ENCODE results near the gene GPSM3.

GPSM3 gene

DNA sequence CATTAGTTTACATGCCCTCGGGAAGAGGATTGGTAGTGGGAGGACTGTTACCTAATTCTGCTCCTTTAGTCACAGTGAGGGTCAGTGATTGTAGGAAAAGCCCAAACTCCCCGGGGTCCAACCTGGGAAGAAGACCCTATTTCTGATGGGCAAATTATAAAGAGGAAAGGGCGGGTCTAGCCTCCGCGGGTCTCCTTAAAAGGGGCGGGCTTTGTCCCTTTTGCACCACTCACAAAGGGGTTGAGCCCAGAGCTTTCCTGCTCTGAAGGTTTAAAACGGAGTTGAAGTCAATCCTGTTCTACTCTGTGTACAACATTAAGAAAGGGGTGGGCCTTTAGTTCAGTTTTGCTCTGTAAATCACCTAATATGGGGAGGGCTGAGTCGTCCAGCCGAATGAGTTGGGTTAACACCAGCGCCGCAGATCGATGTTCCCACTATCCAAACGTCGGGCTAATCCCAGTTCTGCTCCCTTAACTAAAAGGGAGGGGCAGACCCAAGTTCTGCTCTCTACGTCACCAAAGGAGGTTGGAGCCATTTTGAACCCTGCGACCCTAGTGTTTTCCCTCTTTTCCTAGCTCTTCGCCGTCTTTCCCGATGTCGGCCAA is 15.2 kb downstream of the GPSM3 start (continued):
- TF ChIP-seq FEZF1 (tag by site-specific recombination; IDR thresholded peaks at IDR 0.05): no peak
- no peak for TF ChIP-seq ZNF366 (tag by site-specific recombination; conservative IDR thresholded peaks at IDR 0.05)
- TF ChIP-seq ZNF624 (tag by site-specific recombination; IDR thresholded peaks at IDR 0.05): no peak
- 0 out of 2 replicates have a peak, but pooled peaks have one; percentile 35 for TF ChIP-seq SP7 (tag by site-specific recombination; IDR thresholded peaks at IDR 0.05)
- TF ChIP-seq WT1 (tag by site-specific recombination; IDR thresholded peaks at IDR 0.05): peak; percentile 33; the same call in 1 of the 2 replicates
- peak; percentile 53; the same call in 1 of the 2 replicates for TF ChIP-seq ZNF558 (tag by site-specific recombination; IDR thresholded peaks at IDR 0.05)
- TF ChIP-seq ZNF350 (tag by site-specific recombination; IDR thresholded peaks at IDR 0.05): no peak
- TF ChIP-seq ZNF530 (tag by site-specific recombination; IDR thresholded peaks at IDR 0.05; ENCODE audit: low read depth): no peak
- TF ChIP-seq ZNF791 (tag by site-specific recombination; IDR thresholded peaks at IDR 0.05): no peak
- TF ChIP-seq ZNF623 (tag by site-specific recombination; IDR thresholded peaks at IDR 0.05): 0 out of 2 replicates have a peak, but pooled peaks have one; percentile 8
- TF ChIP-seq ZNF354C (tag by site-specific recombination; IDR thresholded peaks at IDR 0.05; ENCODE audit: borderline replicate concordance, low read depth): no peak
- no peak for TF ChIP-seq ZNF621 (tag by site-specific recombination; IDR thresholded peaks at IDR 0.05)
- no peak for TF ChIP-seq ZNF747 (tag by site-specific recombination; IDR thresholded peaks at IDR 0.05)
- TF ChIP-seq, protein P1, sequence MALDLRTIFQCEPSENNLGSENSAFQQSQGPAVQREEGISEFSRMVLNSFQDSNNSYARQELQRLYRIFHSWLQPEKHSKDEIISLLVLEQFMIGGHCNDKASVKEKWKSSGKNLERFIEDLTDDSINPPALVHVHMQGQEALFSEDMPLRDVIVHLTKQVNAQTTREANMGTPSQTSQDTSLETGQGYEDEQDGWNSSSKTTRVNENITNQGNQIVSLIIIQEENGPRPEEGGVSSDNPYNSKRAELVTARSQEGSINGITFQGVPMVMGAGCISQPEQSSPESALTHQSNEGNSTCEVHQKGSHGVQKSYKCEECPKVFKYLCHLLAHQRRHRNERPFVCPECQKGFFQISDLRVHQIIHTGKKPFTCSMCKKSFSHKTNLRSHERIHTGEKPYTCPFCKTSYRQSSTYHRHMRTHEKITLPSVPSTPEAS (tag by site-specific recombination; IDR thresholded peaks at IDR 0.05): no peak
- TF ChIP-seq ZNF555 (tag by site-specific recombination; conservative IDR thresholded peaks at IDR 0.05): no peak
- TF ChIP-seq GFI1B (tag by site-specific recombination; IDR thresholded peaks at IDR 0.05): no peak
- TF ChIP-seq ZNF394 (tag by site-specific recombination; IDR thresholded peaks at IDR 0.05; ENCODE audit: borderline replicate concordance): no peak; the same call in 1 of the 2 replicates
- peak; percentile 32; the same call in 1 of the 2 replicates for TF ChIP-seq ZBTB21 (tag by site-specific recombination; IDR thresholded peaks at IDR 0.05)
- TF ChIP-seq, protein P2, sequence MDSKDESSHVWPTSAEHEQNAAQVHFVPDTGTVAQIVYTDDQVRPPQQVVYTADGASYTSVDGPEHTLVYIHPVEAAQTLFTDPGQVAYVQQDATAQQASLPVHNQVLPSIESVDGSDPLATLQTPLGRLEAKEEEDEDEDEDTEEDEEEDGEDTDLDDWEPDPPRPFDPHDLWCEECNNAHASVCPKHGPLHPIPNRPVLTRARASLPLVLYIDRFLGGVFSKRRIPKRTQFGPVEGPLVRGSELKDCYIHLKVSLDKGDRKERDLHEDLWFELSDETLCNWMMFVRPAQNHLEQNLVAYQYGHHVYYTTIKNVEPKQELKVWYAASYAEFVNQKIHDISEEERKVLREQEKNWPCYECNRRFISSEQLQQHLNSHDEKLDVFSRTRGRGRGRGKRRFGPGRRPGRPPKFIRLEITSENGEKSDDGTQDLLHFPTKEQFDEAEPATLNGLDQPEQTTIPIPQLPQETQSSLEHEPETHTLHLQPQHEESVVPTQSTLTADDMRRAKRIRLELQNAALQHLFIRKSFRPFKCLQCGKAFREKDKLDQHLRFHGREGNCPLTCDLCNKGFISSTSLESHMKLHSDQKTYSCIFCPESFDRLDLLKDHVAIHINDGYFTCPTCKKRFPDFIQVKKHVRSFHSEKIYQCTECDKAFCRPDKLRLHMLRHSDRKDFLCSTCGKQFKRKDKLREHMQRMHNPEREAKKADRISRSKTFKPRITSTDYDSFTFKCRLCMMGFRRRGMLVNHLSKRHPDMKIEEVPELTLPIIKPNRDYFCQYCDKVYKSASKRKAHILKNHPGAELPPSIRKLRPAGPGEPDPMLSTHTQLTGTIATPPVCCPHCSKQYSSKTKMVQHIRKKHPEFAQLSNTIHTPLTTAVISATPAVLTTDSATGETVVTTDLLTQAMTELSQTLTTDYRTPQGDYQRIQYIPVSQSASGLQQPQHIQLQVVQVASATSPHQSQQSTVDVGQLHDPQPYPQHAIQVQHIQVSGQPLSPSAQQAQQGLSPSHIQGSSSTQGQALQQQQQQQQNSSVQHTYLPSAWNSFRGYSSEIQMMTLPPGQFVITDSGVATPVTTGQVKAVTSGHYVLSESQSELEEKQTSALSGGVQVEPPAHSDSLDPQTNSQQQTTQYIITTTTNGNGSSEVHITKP (tag by site-specific recombination; IDR thresholded peaks at IDR 0.05): no peak
- peak; percentile 37; the same call in 1 of the 2 replicates for TF ChIP-seq ZSCAN30 (tag by site-specific recombination; IDR thresholded peaks at IDR 0.05)
- TF ChIP-seq ZNF112 (tag by site-specific recombination; IDR thresholded peaks at IDR 0.05): no peak
- no peak for TF ChIP-seq ZNF529 (tag by site-specific recombination; IDR thresholded peaks at IDR 0.05; ENCODE audit: insufficient replicate concordance)
- TF ChIP-seq ZNF544 (tag by site-specific recombination; IDR thresholded peaks at IDR 0.05): no peak
- 0 out of 2 replicates have a peak, but pooled peaks have one; percentile 19 for TF ChIP-seq ZNF391 (tag by site-specific recombination; IDR thresholded peaks at IDR 0.05; ENCODE audit: borderline replicate concordance, low read depth)
- TF ChIP-seq, protein P3, sequence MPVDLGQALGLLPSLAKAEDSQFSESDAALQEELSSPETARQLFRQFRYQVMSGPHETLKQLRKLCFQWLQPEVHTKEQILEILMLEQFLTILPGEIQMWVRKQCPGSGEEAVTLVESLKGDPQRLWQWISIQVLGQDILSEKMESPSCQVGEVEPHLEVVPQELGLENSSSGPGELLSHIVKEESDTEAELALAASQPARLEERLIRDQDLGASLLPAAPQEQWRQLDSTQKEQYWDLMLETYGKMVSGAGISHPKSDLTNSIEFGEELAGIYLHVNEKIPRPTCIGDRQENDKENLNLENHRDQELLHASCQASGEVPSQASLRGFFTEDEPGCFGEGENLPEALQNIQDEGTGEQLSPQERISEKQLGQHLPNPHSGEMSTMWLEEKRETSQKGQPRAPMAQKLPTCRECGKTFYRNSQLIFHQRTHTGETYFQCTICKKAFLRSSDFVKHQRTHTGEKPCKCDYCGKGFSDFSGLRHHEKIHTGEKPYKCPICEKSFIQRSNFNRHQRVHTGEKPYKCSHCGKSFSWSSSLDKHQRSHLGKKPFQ (tag by site-specific recombination; IDR thresholded peaks at IDR 0.05): no peak
- peak; percentile 63; the same call in 1 of the 2 replicates for TF ChIP-seq ZNF629 (tag by site-specific recombination; IDR thresholded peaks at IDR 0.05)
- TF ChIP-seq GLI2 (tag by site-specific recombination; IDR thresholded peaks at IDR 0.05; ENCODE audit: borderline replicate concordance, low read depth): no peak
- no peak for TF ChIP-seq OSR2 (tag by site-specific recombination; IDR thresholded peaks at IDR 0.05)
- no peak for TF ChIP-seq ZNF670 (tag by site-specific recombination; IDR thresholded peaks at IDR 0.05; ENCODE audit: low read depth)
- TF ChIP-seq GLI4 (tag by site-specific recombination; IDR thresholded peaks at IDR 0.05): no peak
- TF ChIP-seq ZNF146 (tag by site-specific recombination; IDR thresholded peaks at IDR 0.05): no peak
- 0 out of 2 replicates have a peak, but pooled peaks have one; percentile 41 for TF ChIP-seq ZNF341 (tag by site-specific recombination; IDR thresholded peaks at IDR 0.05; ENCODE audit: low read depth)
- TF ChIP-seq, protein P4, sequence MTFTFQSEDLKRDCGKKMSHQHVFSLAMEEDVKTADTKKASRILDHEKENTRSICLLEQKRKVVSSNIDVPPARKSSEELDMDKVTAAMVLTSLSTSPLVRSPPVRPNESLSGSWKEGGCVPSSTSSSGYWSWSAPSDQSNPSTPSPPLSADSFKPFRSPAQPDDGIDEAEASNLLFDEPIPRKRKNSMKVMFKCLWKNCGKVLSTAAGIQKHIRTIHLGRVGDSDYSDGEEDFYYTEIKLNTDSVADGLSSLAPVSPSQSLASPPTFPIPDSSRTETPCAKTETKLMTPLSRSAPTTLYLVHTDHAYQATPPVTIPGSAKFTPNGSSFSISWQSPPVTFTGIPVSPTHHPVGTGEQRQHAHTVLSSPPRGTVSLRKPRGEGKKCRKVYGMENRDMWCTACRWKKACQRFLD (tag by site-specific recombination; IDR thresholded peaks at IDR 0.05): no peak
- no peak for TF ChIP-seq ZNF248 (tag by site-specific recombination; IDR thresholded peaks at IDR 0.05)
- no peak for TF ChIP-seq ZNF157 (tag by site-specific recombination; IDR thresholded peaks at IDR 0.05)
